Activated B cell treated with CpG ODN at 0.5 μM for 24 hours (primary cell): ENCODE data around the gene SDC1. TPM values are rescaled to one million over a fixed set of nuclear protein-coding genes. Genes with fewer than 3 reads are reported as not detected.

Experiments used
- ATAC-seq: fragments of 200-7000 bp; cut with Tn5 transposase; one replicate; pipeline ENCODE4 v1.10.0; 2021; ENCODE audit warnings: low read depth, mild to moderate bottlenecking, moderate library complexity
- CTCF ChIA-PET: fragments of 350-600 bp; sonication (Branson Sonifier 250); formaldehyde crosslinking; loops from one replicate; lab custom pipeline; 2021; ENCODE audit warnings: antibody characterized with exemption; lab: Charles Lee
- POLR2A ChIA-PET: fragments of 350-600 bp; sonication (Branson Sonifier 250); formaldehyde crosslinking; loops from one replicate; lab custom pipeline; 2021; ENCODE audit warnings: antibody characterized with exemption; lab: Charles Lee
- DNase-seq: peaks from one replicate; pipeline ENCODE4 v3.0.0; 2022
- H3K27ac Mint-ChIP-seq: one replicate; pipeline ENCODE4 v1.8.0; 2020; ENCODE audit warnings: mixed read lengths
- H3K27me3 Mint-ChIP-seq: one replicate; pipeline ENCODE4 v1.8.0; 2021; ENCODE audit warnings: mixed read lengths
- H3K36me3 Mint-ChIP-seq: one replicate; pipeline ENCODE4 v1.8.0; 2021; ENCODE audit warnings: low read depth, mixed read lengths
- H3K4me1 Mint-ChIP-seq: one replicate; pipeline ENCODE4 v1.8.0; 2021; ENCODE audit warnings: mixed read lengths
- H3K4me3 Mint-ChIP-seq: one replicate; pipeline ENCODE4 v1.8.0; 2020; ENCODE audit warnings: mild to moderate bottlenecking, mixed read lengths
- H3K9me3 Mint-ChIP-seq: one replicate; pipeline ENCODE4 v1.8.0; 2020; ENCODE audit warnings: mixed read lengths
- intact Hi-C: fragments of 100-400 bp; cut with micrococcal nuclease; formaldehyde crosslinking; loops from one replicate; pipeline ENCODE4 v1.15.1; 2024
- total RNA-seq: library from RNA; stranded (reverse); gene quantifications from 2 replicates; pipeline ENCODE4 v1.2.3, GENCODE V29; 2022
- TF ChIP-seq, protein P1 (sequence below): fragments of 200-600 bp; IDR thresholded peaks from one replicate; pipeline ENCODE4 v1.8.0; 2022; ENCODE audit warnings: antibody characterized with exemption, mild to moderate bottlenecking

Gene SDC1
- total RNA-seq, 1 donor from 2014 or later = not detected

DNA sequence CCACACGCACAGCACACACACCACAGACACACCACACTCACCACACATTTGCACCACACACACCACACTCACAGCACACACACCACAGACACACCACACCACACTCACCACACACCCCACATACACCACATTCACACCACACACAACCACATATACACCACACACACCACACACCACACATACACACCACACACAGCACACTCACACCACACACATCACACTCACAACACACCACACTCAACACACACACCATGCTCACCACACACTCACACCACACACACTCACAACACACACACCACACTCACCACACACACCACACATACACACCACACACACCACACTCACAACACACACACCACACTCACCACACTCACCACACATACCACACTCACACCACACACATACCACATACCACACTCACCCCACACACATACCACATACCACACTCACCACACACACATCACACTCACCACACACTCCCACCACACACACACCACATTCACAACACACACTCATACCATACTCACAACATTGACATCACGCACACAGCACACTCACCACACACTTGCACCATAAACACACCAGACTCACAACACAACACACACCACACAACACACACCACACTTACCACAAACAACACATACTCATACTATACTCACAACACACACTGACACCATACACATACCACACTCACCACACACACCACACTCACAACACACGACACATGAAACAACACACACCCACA lies 60.0 kb downstream of the SDC1 start:
- peaks cover 3% of the 10 kb centered on the region for H3K27me3 Mint-ChIP-seq
- DNase-seq (no peak), ATAC-seq (no peak)
- H3K4me1 Mint-ChIP-seq = no peaks in the 10 kb centered on the region
- no peaks in the 10 kb centered on the region for H3K36me3 Mint-ChIP-seq
- TF ChIP-seq, protein P1, sequence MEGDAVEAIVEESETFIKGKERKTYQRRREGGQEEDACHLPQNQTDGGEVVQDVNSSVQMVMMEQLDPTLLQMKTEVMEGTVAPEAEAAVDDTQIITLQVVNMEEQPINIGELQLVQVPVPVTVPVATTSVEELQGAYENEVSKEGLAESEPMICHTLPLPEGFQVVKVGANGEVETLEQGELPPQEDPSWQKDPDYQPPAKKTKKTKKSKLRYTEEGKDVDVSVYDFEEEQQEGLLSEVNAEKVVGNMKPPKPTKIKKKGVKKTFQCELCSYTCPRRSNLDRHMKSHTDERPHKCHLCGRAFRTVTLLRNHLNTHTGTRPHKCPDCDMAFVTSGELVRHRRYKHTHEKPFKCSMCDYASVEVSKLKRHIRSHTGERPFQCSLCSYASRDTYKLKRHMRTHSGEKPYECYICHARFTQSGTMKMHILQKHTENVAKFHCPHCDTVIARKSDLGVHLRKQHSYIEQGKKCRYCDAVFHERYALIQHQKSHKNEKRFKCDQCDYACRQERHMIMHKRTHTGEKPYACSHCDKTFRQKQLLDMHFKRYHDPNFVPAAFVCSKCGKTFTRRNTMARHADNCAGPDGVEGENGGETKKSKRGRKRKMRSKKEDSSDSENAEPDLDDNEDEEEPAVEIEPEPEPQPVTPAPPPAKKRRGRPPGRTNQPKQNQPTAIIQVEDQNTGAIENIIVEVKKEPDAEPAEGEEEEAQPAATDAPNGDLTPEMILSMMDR = no peak
- no peaks in the 10 kb centered on the region for H3K9me3 Mint-ChIP-seq
- POLR2A ChIA-PET = no interaction called here
- H3K4me3 Mint-ChIP-seq = no peak overlapping the region
- CTCF ChIA-PET = no interaction called here
- no peak overlapping the region for H3K27ac Mint-ChIP-seq
- intact Hi-C loops = no loop called here

DNA sequence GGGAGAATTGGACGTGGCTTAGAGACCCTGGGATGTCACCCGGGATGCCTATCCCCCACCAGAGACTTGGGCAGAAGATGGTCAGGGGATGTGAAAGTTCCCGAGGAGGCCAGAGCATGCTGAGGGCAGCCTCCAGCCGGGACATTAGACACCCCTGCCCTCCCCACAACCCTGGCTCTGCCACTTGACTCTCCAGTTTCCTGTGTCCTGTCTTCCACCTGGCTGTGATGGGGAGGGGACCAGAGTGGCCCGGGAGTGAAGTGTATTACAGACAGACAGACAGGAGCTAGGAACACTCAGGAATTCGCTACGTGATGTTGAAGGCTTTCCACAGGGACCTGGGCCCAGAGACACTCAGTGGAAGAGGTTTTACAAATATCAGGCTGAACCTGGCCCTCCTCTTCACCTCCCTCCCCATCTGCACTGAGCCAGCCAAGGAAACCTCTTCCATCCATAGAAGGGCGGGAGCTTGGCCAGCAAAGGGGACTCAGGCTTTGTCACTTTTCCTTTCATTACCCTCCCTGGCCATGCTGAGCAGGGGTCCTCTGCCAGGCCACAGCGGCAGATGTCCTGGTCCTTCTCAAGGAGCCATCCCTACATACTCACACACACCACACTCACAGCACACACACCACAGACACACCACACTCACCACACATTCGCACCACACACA lies 60.7 kb downstream of the SDC1 start:
- POLR2A ChIA-PET = no interaction called here
- no peak overlapping the region for H3K27ac Mint-ChIP-seq
- no peaks in the 10 kb centered on the region for H3K9me3 Mint-ChIP-seq
- peaks cover 3% of the 10 kb centered on the region for H3K27me3 Mint-ChIP-seq
- H3K4me1 Mint-ChIP-seq = no peaks in the 10 kb centered on the region
- intact Hi-C loops = no loop called here
- CTCF ChIA-PET = no interaction called here
- H3K36me3 Mint-ChIP-seq = no peaks in the 10 kb centered on the region
- no peak overlapping the region for H3K4me3 Mint-ChIP-seq
- TF ChIP-seq, protein P1 = no peak
- ATAC-seq (no peak), DNase-seq (no peak)

DNA sequence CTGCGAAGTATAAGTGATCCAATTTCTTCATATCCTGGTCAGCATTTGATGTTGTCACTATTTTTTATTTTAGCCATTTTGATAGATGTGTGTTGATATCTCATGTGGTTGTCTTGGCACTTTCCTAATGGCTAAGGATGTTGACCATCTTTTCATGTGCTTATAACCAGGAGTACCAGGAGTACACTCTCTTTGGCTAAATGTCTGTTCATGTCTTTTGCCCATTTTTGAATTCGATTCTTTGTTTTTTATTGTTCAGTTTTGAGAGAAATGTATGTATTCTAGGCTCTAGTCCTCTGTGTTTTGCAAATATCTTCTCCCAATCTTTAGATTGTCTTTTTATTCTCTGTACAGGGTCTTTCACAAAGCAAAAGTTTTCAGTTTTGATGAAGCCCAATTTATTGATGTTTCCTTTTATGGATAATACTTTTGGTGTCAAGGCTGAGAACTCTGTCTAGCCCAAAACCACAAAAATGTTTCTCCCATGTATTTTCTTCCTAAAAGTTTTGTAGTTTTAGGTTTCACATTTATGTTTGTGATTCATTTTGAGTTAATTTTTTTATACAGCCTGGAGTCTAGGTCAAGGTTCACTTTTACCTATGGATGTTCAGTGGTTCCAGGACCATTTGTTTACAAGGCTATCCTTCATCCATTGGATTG lies 65.4 kb downstream of the SDC1 start:
- Mint-ChIP-seq H3K4me3 (no peak overlapping the region), H3K27ac (no peak overlapping the region), H3K4me1 (no peaks in the 10 kb centered on the region), H3K9me3 (no peaks in the 10 kb centered on the region), H3K27me3 (peaks cover 6% of the 10 kb centered on the region), H3K36me3 (no peaks in the 10 kb centered on the region)
- ChIA-PET POLR2A (no interaction called here), CTCF (no interaction called here)
- DNase-seq (no peak), ATAC-seq (no peak)
- intact Hi-C loops = no loop called here
- TF ChIP-seq, protein P1 = no peak

DNA sequence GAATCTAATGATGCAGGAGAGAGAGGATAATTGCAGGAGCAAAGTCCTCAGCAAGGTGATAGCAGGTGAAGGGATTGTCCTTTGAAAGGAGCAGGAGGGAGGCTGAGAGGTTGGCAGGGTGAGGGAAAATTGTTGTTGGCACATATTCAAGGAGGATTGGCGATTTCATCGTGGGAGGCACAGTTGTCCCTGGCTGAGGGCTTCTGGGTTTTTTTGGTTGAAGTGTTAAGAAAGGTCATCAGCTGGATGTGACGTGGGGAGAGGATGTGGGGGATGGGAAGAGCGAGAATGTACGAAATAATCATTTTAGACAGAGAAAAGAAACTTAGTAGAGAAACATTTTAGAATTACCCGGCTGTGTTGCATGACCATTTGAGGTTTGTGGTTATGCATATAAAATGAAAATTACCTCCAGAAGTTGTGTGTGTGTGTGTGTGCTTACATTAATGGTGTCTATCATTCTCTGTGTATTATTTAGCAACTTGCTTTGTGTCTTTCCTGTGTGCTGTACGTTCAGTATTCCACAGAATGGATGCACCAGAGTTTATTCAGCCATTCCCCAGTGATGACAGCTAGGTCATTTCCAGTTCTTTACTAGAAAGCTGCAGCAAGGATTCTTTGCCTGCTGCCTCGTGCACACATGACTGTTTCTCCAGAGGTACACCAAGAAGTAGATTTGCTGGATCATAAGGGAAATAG lies 67.6 kb downstream of the SDC1 start:
- TF ChIP-seq, protein P1 = no peak
- DNase-seq (no peak), ATAC-seq (no peak)
- Mint-ChIP-seq H3K4me1 (no peaks in the 10 kb centered on the region), H3K9me3 (no peaks in the 10 kb centered on the region), H3K27me3 (peaks cover 15% of the 10 kb centered on the region), H3K36me3 (no peaks in the 10 kb centered on the region), H3K27ac (no peak overlapping the region), H3K4me3 (no peak overlapping the region)
- ChIA-PET CTCF (no interaction called here), POLR2A (no interaction called here)
- intact Hi-C loops = no loop called here

DNA sequence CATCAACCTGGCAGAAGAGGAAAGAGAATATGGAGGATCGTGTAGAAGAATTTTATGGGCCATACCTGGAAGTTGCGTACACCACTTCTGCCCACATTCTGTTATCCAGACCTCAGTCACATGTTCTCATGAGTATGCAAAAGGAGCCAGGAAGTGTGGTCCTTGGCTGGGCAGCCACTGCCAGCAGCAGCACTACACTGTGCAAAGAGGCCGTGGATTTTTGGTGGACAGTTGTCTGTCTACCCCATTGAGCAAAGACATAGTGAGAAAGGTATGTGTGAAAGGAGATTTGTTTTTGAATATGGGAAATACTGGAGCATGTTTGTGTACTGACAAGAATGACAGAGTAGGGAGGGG lies 68.1 kb downstream of the SDC1 start:
- intact Hi-C loops = no loop called here
- peaks cover 15% of the 10 kb centered on the region for H3K27me3 Mint-ChIP-seq
- no peak overlapping the region for H3K27ac Mint-ChIP-seq
- no peaks in the 10 kb centered on the region for H3K36me3 Mint-ChIP-seq
- POLR2A ChIA-PET = no interaction called here
- no peaks in the 10 kb centered on the region for H3K9me3 Mint-ChIP-seq
- TF ChIP-seq, protein P1 = no peak
- ATAC-seq = no peak
- no peak for DNase-seq
- no peaks in the 10 kb centered on the region for H3K4me1 Mint-ChIP-seq
- CTCF ChIA-PET = no interaction called here
- no peak overlapping the region for H3K4me3 Mint-ChIP-seq
